GM12864 (cell line): ENCODE measurements around the gene CFAP61.

ENCODE experiments used
- DNase-seq: peaks from one replicate; pipeline ENCODE4 v3.0.0-alpha.2; 2011; ENCODE audit warnings: low read depth
- H3K4me3 ChIP-seq: 2 replicates; pipeline ENCODE4 v1.5.1; 2011; ENCODE audit warnings: mild to moderate bottlenecking, low read depth, low read length, control low read depth
- TF ChIP-seq, protein P1 (sequence below): IDR thresholded peaks from 2 replicates; pipeline ENCODE4 v1.5.1; 2011; ENCODE audit warnings: low read depth, mild to moderate bottlenecking, moderate library complexity, low read length, control low read depth, inconsistent platforms; ENCODE audit errors: missing control alignments

The CFAP61 gene

GRCh38 chr20:20321917-20322316, 269.6 kb downstream of the CFAP61 start:
- TF ChIP-seq, protein P1, sequence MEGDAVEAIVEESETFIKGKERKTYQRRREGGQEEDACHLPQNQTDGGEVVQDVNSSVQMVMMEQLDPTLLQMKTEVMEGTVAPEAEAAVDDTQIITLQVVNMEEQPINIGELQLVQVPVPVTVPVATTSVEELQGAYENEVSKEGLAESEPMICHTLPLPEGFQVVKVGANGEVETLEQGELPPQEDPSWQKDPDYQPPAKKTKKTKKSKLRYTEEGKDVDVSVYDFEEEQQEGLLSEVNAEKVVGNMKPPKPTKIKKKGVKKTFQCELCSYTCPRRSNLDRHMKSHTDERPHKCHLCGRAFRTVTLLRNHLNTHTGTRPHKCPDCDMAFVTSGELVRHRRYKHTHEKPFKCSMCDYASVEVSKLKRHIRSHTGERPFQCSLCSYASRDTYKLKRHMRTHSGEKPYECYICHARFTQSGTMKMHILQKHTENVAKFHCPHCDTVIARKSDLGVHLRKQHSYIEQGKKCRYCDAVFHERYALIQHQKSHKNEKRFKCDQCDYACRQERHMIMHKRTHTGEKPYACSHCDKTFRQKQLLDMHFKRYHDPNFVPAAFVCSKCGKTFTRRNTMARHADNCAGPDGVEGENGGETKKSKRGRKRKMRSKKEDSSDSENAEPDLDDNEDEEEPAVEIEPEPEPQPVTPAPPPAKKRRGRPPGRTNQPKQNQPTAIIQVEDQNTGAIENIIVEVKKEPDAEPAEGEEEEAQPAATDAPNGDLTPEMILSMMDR, result no peak
- no peak overlapping the region for H3K4me3 ChIP-seq
- no peak for DNase-seq

- TF ChIP-seq, protein P1, result no peak
- H3K4me3 ChIP-seq, result no peak overlapping the region
- DNase-seq, result no peak
Measured at GRCh38 chr20:20322912-20323311, 270.6 kb downstream of the CFAP61 start.

- no peak for DNase-seq
- H3K4me3 ChIP-seq, result no peak overlapping the region
- TF ChIP-seq, protein P1, result no peak
Measured at GRCh38 chr20:20327746-20328145, 275.4 kb downstream of the CFAP61 start.

DNA sequence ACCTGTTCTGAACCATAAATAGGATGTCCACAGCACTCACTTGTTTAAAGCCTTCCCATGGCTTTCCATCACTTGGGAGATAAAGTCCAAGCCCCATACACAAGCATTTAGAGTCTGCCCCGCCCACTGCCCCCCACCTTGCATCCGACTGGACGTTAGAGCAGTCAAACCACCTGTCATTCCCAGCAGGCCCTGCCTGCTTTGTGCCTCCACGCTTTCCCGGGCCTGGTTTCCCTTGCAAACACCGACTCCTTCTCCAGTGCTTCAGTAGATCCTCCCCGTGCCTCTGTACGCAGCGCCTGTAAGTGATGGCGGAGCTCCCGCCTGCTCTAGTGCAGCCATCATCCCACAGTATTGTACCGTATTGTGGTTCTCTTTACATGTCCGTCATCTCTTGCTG, 277.2 kb downstream of the CFAP61 start:
- TF ChIP-seq, protein P1, result no peak
- DNase-seq, result no peak
- no peak overlapping the region for H3K4me3 ChIP-seq

- no peak overlapping the region for H3K4me3 ChIP-seq
- TF ChIP-seq, protein P1, result no peak
- DNase-seq, result no peak
Measured at GRCh38 chr20:20331156-20331555, 278.8 kb downstream of the CFAP61 start.

- TF ChIP-seq, protein P1, result no peak
- no peak overlapping the region for H3K4me3 ChIP-seq
- DNase-seq, result no peak
Measured at GRCh38 chr20:20331817-20332216, 279.5 kb downstream of the CFAP61 start.

- DNase-seq, result no peak
Measured at GRCh38 chr20:20333866-20334265, 281.5 kb downstream of the CFAP61 start.

More at GRCh38 chr20:20333866-20334265, 281.5 kb downstream of the CFAP61 start:
- TF ChIP-seq, protein P1, result no peak
- no peak overlapping the region for H3K4me3 ChIP-seq
